ENCODE measurements around the gene MRTFA. TPM values are rescaled to one million over a fixed set of nuclear protein-coding genes. Genes with fewer than 3 reads are reported as not detected.

MRTFA gene
- total RNA-seq, 6 donors from 2014 or later, result 47.9 to 178 (median 61.3) TPM

- peaks cover 8 to 58% (median 43%) of the 10 kb centered on the region in 4 donors for H3K36me3 ChIP-seq
- ATAC-seq (ENCODE audit: low FRiP score in 2 of 2), result no peak
- WGBS, 2 donors, result 83 to 91% methylated on average over 4 of the region's 4 CpGs
Measured at GRCh38 chr22:40401532-40401931, 235.0 kb downstream of the MRTFA start.

GRCh38 chr22:40400159-40400558 lies 236.4 kb downstream of the MRTFA start:
- Histone ChIP-seq H3K9me3 (no peaks in the 10 kb centered on the region), H3K36me3 (peaks cover 0 to 44% (median 30%) of the 10 kb centered on the region in 4 donors), H3K27me3 (no peaks in the 10 kb centered on the region), H3K4me1 (peaks cover 12 to 49% (median 25%) of the 10 kb centered on the region in 4 donors), H3K27ac (peak overlapping the region in 3 of 4 donors; percentile 28 to 68 (median 44)), H3K4me3 (no peak overlapping the region)
- 59 to 70% methylated on average over 15 of the region's 15 CpGs for WGBS, 2 donors
- DNase-seq (peak in 1 of 2 donors; percentile 70), ATAC-seq (ENCODE audit: low FRiP score in 2 of 2) (no peak)
- TF ChIP-seq POLR2A (IDR thresholded peaks at IDR 0.05), result no peak
- TF ChIP-seq, protein P1, sequence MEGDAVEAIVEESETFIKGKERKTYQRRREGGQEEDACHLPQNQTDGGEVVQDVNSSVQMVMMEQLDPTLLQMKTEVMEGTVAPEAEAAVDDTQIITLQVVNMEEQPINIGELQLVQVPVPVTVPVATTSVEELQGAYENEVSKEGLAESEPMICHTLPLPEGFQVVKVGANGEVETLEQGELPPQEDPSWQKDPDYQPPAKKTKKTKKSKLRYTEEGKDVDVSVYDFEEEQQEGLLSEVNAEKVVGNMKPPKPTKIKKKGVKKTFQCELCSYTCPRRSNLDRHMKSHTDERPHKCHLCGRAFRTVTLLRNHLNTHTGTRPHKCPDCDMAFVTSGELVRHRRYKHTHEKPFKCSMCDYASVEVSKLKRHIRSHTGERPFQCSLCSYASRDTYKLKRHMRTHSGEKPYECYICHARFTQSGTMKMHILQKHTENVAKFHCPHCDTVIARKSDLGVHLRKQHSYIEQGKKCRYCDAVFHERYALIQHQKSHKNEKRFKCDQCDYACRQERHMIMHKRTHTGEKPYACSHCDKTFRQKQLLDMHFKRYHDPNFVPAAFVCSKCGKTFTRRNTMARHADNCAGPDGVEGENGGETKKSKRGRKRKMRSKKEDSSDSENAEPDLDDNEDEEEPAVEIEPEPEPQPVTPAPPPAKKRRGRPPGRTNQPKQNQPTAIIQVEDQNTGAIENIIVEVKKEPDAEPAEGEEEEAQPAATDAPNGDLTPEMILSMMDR (IDR thresholded peaks at IDR 0.05), result no peak
- no peak for TF ChIP-seq POLR2AphosphoS5 (IDR thresholded peaks at IDR 0.05)
- no peak for TF ChIP-seq EP300 (IDR thresholded peaks at IDR 0.05)

More at GRCh38 chr22:40401532-40401931, 235.0 kb downstream of the MRTFA start:
- no peak for TF ChIP-seq EP300 (IDR thresholded peaks at IDR 0.05)
- TF ChIP-seq POLR2AphosphoS5 (IDR thresholded peaks at IDR 0.05), result no peak
- no peak for TF ChIP-seq POLR2A (IDR thresholded peaks at IDR 0.05)
- Histone ChIP-seq H3K27ac (no peak overlapping the region), H3K9me3 (no peaks in the 10 kb centered on the region), H3K27me3 (no peaks in the 10 kb centered on the region), H3K4me1 (peaks cover 11 to 38% (median 21%) of the 10 kb centered on the region in 4 donors), H3K4me3 (no peak overlapping the region)
- DNase-seq, result no peak

- Histone ChIP-seq H3K27me3 (no peaks in the 10 kb centered on the region), H3K36me3 (peaks cover 0 to 39% (median 25%) of the 10 kb centered on the region in 4 donors), H3K27ac (peak overlapping the region; percentile 28 to 68 (median 46)), H3K9me3 (no peaks in the 10 kb centered on the region), H3K4me1 (peaks cover 12 to 49% (median 25%) of the 10 kb centered on the region in 4 donors), H3K4me3 (no peak overlapping the region)
- TF ChIP-seq EP300 (IDR thresholded peaks at IDR 0.05) (no peak), POLR2AphosphoS5 (IDR thresholded peaks at IDR 0.05) (no peak), POLR2A (IDR thresholded peaks at IDR 0.05) (no peak)
- TF ChIP-seq, protein P1 (IDR thresholded peaks at IDR 0.05), result no peak
- WGBS, 2 donors, result 70 to 80% methylated on average over 2 of the region's 2 CpGs
- DNase-seq (no peak), ATAC-seq (ENCODE audit: low FRiP score in 2 of 2) (no peak)
Measured at GRCh38 chr22:40399621-40400020, 236.9 kb downstream of the MRTFA start.

- 53 to 60% methylated on average over 1 of the region's 1 CpG for WGBS, 2 donors
- Histone ChIP-seq H3K27me3 (no peaks in the 10 kb centered on the region), H3K4me1 (peaks cover 12 to 49% (median 25%) of the 10 kb centered on the region in 4 donors), H3K9me3 (no peaks in the 10 kb centered on the region), H3K36me3 (peaks cover 0 to 19% (median 14%) of the 10 kb centered on the region in 4 donors), H3K27ac (peak overlapping the region in 3 of 4 donors; percentile 65 to 70 (median 67)), H3K4me3 (no peak overlapping the region)
- TF ChIP-seq EP300 (IDR thresholded peaks at IDR 0.05), result no peak
- TF ChIP-seq, protein P1 (IDR thresholded peaks at IDR 0.05), result no peak
- DNase-seq (no peak), ATAC-seq (ENCODE audit: low FRiP score in 2 of 2) (no peak)
Measured at GRCh38 chr22:40397396-40397795, 239.1 kb downstream of the MRTFA start.

GRCh38 chr22:40396882-40397281 lies 239.6 kb downstream of the MRTFA start:
- WGBS, 2 donors, result 22 to 29% methylated on average over 4 of the region's 4 CpGs
- DNase-seq (peak in 1 of 2 donors; percentile 88), ATAC-seq (ENCODE audit: low FRiP score in 2 of 2) (peak in 1 of 2 donors; percentile 86)

More at GRCh38 chr22:40396882-40397281, 239.6 kb downstream of the MRTFA start:
- Histone ChIP-seq H3K4me3 (no peak overlapping the region), H3K4me1 (peaks cover 12 to 49% (median 25%) of the 10 kb centered on the region in 4 donors), H3K27ac (peak overlapping the region in 3 of 4 donors; percentile 65 to 70 (median 67)), H3K9me3 (no peaks in the 10 kb centered on the region), H3K36me3 (peaks cover 0 to 14% (median 10%) of the 10 kb centered on the region in 4 donors), H3K27me3 (no peaks in the 10 kb centered on the region)
- TF ChIP-seq EP300 (IDR thresholded peaks at IDR 0.05) (peak in 1 of 4 donors; percentile 43), POLR2AphosphoS5 (IDR thresholded peaks at IDR 0.05) (no peak), POLR2A (IDR thresholded peaks at IDR 0.05) (no peak)
- TF ChIP-seq, protein P1 (IDR thresholded peaks at IDR 0.05), result no peak
